Measurements from ENCODE around the gene USP21.

- no peak for TF ChIP-seq CTCF (IDR thresholded peaks at IDR 0.05)
- no peak for TF ChIP-seq POLR2A (IDR thresholded peaks at IDR 0.05)
These were observed 31.7 kb upstream of the USP21 start for GRCh38 chr1:161127649-161128048.
